Trophoblast cell (in vitro differentiated cells and primary cell): Measurements from ENCODE around the gene HOMEZ.

Source experiments
- DNase-seq, 2 donors: peaks; one replicate each; pipeline ENCODE4 v3.0.0-alpha.2; 2016
- H2AFZ ChIP-seq: 2 replicates; pipeline ENCODE4 v1.6.1; 2013; ENCODE audit warnings: low read length, moderate library complexity, mild to moderate bottlenecking; ENCODE audit not compliant: insufficient read depth, poor library complexity
- H2AK5ac ChIP-seq: 2 replicates; pipeline ENCODE4 v1.6.1; 2013; ENCODE audit warnings: mild to moderate bottlenecking, low read length
- H2BK120ac ChIP-seq: 2 replicates; pipeline ENCODE4 v1.6.1; 2013; ENCODE audit warnings: low read length, mild to moderate bottlenecking, moderate library complexity; ENCODE audit not compliant: insufficient read depth, poor library complexity
- H2BK12ac ChIP-seq: 2 replicates; pipeline ENCODE4 v1.6.1; 2013; ENCODE audit warnings: mild to moderate bottlenecking, low read length, moderate library complexity
- H2BK5ac ChIP-seq: 2 replicates; pipeline ENCODE4 v1.6.1; 2013; ENCODE audit warnings: low read length, low read depth, moderate library complexity, mild to moderate bottlenecking; ENCODE audit not compliant: poor library complexity
- H3K14ac ChIP-seq: 2 replicates; pipeline ENCODE4 v1.6.1; 2013; ENCODE audit warnings: mild to moderate bottlenecking, low read length
- H3K18ac ChIP-seq: 2 replicates; pipeline ENCODE4 v1.6.1; 2013; ENCODE audit warnings: mild to moderate bottlenecking, low read length
- H3K23ac ChIP-seq: 2 replicates; pipeline ENCODE4 v1.6.1; 2013; ENCODE audit warnings: low read length
- H3K27ac ChIP-seq: 2 replicates; pipeline ENCODE4 v1.5.1; 2013; ENCODE audit warnings: low read depth, mild to moderate bottlenecking, inconsistent platforms, low read length, moderate library complexity
- H3K27me3 ChIP-seq: 2 replicates; pipeline ENCODE4 v1.6.1; 2013; ENCODE audit warnings: inconsistent platforms, mild to moderate bottlenecking, low read length, moderate library complexity; ENCODE audit not compliant: insufficient read depth
- H3K36me3 ChIP-seq, 2 experiments: 1 replicate in 1 of 2; 2 replicates in 1 of 2; pipeline ENCODE4 v1.6.1; 2013; ENCODE audit warnings: low read length in 2 of 2, mild to moderate bottlenecking in 2 of 2, moderate library complexity in 1 of 2; ENCODE audit not compliant: insufficient read depth in 2 of 2, control insufficient read depth in 1 of 2
- H3K4ac ChIP-seq: 2 replicates; pipeline ENCODE4 v1.6.1; 2013; ENCODE audit warnings: low read depth, mild to moderate bottlenecking, low read length, moderate library complexity
- H3K4me1 ChIP-seq, 2 experiments: 1 replicate in 1 of 2; 2 replicates in 1 of 2; pipeline ENCODE4 v1.6.1; 2013; ENCODE audit warnings: low read length in 2 of 2, mild to moderate bottlenecking in 2 of 2, moderate library complexity in 1 of 2; ENCODE audit not compliant: insufficient read depth in 2 of 2, control insufficient read depth in 1 of 2
- H3K4me2 ChIP-seq: 2 replicates; pipeline ENCODE4 v1.6.1; 2013; ENCODE audit warnings: inconsistent platforms, mild to moderate bottlenecking, low read length, moderate library complexity
- H3K4me3 ChIP-seq: 2 replicates; pipeline ENCODE4 v1.5.1; 2013; ENCODE audit warnings: mild to moderate bottlenecking, low read depth, low read length, inconsistent platforms
- H3K79me1 ChIP-seq: one replicate; pipeline ENCODE4 v1.6.1; 2013; ENCODE audit warnings: low read length
- H3K79me2 ChIP-seq: 2 replicates; pipeline ENCODE4 v1.6.1; 2013; ENCODE audit warnings: low read length, mild to moderate bottlenecking; ENCODE audit not compliant: control insufficient read depth, insufficient read depth, poor library complexity
- H3K9ac ChIP-seq: 2 replicates; pipeline ENCODE4 v1.6.1; 2013; ENCODE audit warnings: mild to moderate bottlenecking, low read length
- H3K9me3 ChIP-seq: 2 replicates; pipeline ENCODE4 v1.6.1; 2013; ENCODE audit warnings: low read depth, mild to moderate bottlenecking, control low read depth, inconsistent platforms, low read length; ENCODE audit not compliant: insufficient read depth
- H4K12ac ChIP-seq: 2 replicates; pipeline ENCODE4 v1.6.1; 2013; ENCODE audit warnings: low read depth, mild to moderate bottlenecking, low read length, moderate library complexity
- H4K8ac ChIP-seq: 2 replicates; pipeline ENCODE4 v1.6.1; 2013; ENCODE audit warnings: low read depth, mild to moderate bottlenecking, low read length, moderate library complexity
- H4K91ac ChIP-seq: one replicate; pipeline ENCODE4 v1.6.1; 2013; ENCODE audit warnings: low read depth, mild to moderate bottlenecking, low read length, moderate library complexity
- WGBS: extraction: QIAGEN DNeasy Blood & Tissue Kit; methylation state at CpG from one replicate; pipeline ENCODE4 v1.1.7; 2013; ENCODE audit warnings: missing lambda C conversion rate; ENCODE audit not compliant: insufficient read length, insufficient coverage; ENCODE audit errors: extremely low coverage; 5-methylcytosine and 5-hydroxymethylcytosine counted together

Gene HOMEZ

DNA sequence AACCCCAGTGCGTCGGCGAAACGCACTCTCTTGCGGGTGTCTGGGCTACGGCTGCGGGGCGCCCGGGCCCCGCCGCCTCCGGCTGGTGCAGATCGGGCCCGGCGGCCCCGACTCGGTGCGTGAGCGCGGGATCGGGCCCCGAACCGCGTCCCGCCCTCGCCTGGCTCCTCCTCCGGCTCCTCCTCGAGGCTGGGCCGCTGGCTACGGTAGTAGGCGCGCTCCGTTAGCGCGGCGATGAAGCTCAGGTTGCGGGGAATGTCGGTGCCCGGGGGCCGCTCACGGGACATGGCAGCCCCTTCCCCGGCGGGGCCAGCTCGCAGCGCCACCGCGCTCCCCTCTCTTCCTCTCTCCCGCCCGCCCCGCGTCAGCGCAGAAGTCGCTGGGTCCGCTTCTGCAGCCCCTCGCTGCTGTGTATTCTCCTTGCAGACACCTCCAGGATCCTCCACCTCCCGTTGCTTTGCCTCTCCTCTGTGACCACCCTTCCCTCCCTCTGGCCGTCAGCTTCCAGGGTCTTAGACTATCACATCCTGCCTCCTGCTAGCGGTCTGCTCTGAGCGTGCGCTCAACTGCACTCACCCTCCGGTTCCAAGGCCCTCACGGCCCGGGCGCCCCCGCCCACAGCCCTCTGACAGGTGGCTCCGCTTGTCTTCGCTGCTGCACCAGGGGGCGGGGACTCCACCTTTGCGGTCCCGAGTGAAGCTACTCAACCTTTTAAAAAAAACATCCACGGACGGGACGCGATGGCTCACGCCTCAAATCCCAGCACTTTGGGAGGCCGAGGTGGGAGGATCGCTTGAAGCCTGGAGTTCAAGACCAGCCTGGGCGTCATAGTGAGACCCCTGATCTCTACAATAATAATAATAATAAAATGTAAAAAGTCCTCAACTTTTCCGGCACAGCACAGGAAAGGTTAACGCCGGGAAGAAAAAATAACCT lies 16.6 kb upstream of the HOMEZ start, which contains the start of gene PPP1R3E:
PPP1R3E (minus strand) TSS at position 570 of the 936 bp plus-strand sequence; CDS start at position 287, 283 bp downstream.
- H3K4me3 ChIP-seq: peak within 1 kb of the TSS; percentile 76
- peak within 1 kb of the TSS; percentile 75 for H4K91ac ChIP-seq
- peak within 1 kb of the TSS; percentile 92 for H4K12ac ChIP-seq
- DNase-seq: peak; percentile 62 to 73
- H3K4me1 ChIP-seq: peaks cover 2 to 10% of the 10 kb centered on the region in 2 experiments
- no peaks in the 10 kb centered on the region for H3K9me3 ChIP-seq
- peaks cover 23% of the 10 kb centered on the region for H3K79me1 ChIP-seq
- H2AK5ac ChIP-seq: peak within 1 kb of the TSS; percentile 35
- H2BK120ac ChIP-seq: peak within 1 kb of the TSS; percentile 52
- H3K79me2 ChIP-seq: peaks cover 18% of the 10 kb centered on the region
- H4K8ac ChIP-seq: peak within 1 kb of the TSS; percentile 88
- H3K27me3 ChIP-seq: no peaks in the 10 kb centered on the region
- H3K4ac ChIP-seq: peak within 1 kb of the TSS; percentile 72
- peak within 1 kb of the TSS; percentile 80 for H3K18ac ChIP-seq
- peak within 1 kb of the TSS; percentile 86 for H3K4me2 ChIP-seq
- H2BK12ac ChIP-seq: peak within 1 kb of the TSS; percentile 15
- peak within 1 kb of the TSS; percentile 90 for H3K14ac ChIP-seq
- no CpG with 5 or more reads among the region's 81 CpGs for WGBS
- H3K27ac ChIP-seq: peak within 1 kb of the TSS; percentile 72
- H2AFZ ChIP-seq: peak within 1 kb of the TSS; percentile 95
- H2BK5ac ChIP-seq: peak within 1 kb of the TSS; percentile 36
- H3K9ac ChIP-seq: peak within 1 kb of the TSS; percentile 24
- H3K23ac ChIP-seq: no peak within 1 kb of the TSS
- peaks cover 0 to 3% of the 10 kb centered on the region in 2 experiments for H3K36me3 ChIP-seq

DNA sequence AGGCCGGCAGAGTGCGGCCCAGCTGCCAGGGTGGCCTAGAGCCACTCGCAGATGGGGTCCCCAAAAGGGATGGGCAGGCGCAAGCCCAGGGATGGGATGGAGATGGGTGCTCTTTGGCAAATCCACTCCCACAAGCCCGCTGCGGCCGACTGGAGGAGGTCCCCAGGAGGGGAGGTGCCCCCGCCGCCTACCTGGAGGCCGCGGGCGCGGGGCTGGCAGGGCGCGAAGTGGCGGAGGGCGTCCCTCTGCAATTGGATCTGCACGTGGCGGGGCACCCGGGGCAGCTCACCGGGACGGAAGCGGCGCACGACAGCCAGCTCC lies 16.0 kb upstream of the HOMEZ start:
- Histone ChIP-seq H2BK12ac (peak overlapping the region; percentile 15), H3K4ac (peak overlapping the region; percentile 72), H3K4me3 (peak overlapping the region; percentile 76), H4K91ac (peak overlapping the region; percentile 75), H3K23ac (no peak overlapping the region), H3K18ac (peak overlapping the region; percentile 80), H2BK5ac (peak overlapping the region; percentile 36), H2AFZ (peak overlapping the region; percentile 95), H2BK120ac (peak overlapping the region; percentile 52), H3K14ac (peak overlapping the region; percentile 90), H3K27me3 (no peaks in the 10 kb centered on the region), H3K79me2 (peaks cover 13% of the 10 kb centered on the region), H3K4me1 (peaks cover 0 to 8% of the 10 kb centered on the region in 2 experiments), H3K36me3 (peaks cover 0 to 2% of the 10 kb centered on the region in 2 experiments), H3K9me3 (no peaks in the 10 kb centered on the region), H3K9ac (peak overlapping the region; percentile 24), H3K27ac (peak overlapping the region; percentile 72), H3K79me1 (peaks cover 20% of the 10 kb centered on the region), H4K8ac (peak overlapping the region; percentile 88), H2AK5ac (peak overlapping the region; percentile 35), H3K4me2 (peak overlapping the region; percentile 86), H4K12ac (peak overlapping the region; percentile 92)
- WGBS: no CpG with 5 or more reads among the region's 25 CpGs
- DNase-seq: no peak

DNA sequence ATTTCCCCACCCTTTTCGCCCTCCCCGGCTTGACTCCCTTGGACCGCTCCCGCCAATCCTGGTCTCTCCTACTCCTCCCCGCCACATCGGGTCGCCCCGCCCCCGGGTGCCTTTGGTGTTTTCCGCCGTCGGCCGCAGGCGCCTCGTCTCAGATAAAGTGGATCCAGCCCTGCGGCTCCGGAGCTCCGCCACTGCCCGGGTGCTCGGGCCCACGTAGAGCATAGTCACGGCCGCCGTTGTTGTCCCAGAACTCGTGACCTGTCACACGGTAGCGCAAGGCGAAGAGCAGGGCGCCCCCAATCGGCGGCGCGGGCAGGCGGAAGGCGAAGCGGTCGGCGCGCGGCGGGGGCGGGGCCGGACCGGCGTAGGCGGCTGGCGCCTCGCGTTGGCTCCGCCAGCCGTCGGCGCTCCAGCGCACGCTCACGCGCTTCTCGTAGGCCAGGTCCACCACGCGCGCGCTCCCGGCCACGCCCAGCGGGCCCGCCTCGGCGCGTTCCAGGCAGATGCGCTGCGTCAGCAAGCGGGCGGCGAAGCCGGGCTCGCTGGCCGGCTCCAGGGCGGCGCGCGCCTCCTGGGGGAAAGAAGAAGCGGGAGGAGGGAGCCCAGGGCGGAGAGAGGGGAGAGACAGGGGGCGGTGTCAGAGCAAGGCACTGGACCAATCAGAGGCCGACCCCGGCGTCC lies 15.5 kb upstream of the HOMEZ start:
- peak overlapping the region; percentile 93 for H3K9ac ChIP-seq
- peak; percentile 99 for DNase-seq
- peak overlapping the region; percentile 90 for H4K12ac ChIP-seq

DNA sequence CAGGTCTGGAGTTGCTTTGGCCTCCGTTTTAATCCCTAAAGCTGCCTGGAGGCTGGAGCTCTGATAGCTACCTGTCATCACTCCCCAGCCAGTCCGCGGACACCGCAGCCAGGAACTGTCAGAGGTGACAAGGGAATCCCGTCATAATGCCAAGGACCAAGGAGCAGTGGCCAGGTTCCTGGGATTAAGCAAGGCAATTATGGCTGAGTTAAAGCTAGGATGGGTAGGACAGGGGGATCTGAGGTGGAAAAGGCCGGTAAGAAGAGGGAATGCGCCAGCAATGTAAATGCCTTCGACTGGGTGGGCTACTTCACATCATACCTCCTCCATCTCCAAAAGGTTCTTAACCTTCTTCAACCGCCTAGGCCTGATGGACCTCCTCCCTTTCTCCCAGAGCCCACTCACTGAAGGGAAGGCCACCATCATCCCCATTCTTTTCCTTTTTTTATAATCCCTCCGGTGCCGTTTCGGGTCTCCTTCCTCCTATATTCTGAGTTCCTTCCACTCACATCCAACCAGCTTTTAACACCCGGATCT lies 14.8 kb upstream of the HOMEZ start:
- peak overlapping the region; percentile 83 for H4K12ac ChIP-seq
- H4K91ac ChIP-seq: peak overlapping the region; percentile 65
- peak overlapping the region; percentile 59 for H3K9ac ChIP-seq
- no peak overlapping the region for H3K23ac ChIP-seq
- peak overlapping the region; percentile 67 for H2BK12ac ChIP-seq
- peaks cover 0 to 2% of the 10 kb centered on the region in 2 experiments for H3K36me3 ChIP-seq
- H3K27ac ChIP-seq: peak overlapping the region; percentile 35
- peak overlapping the region; percentile 80 for H4K8ac ChIP-seq
- H3K4ac ChIP-seq: peak overlapping the region; percentile 40
- no peaks in the 10 kb centered on the region for H3K9me3 ChIP-seq
- H2BK5ac ChIP-seq: peak overlapping the region; percentile 50
- H3K14ac ChIP-seq: peak overlapping the region; percentile 67
- peaks cover 14% of the 10 kb centered on the region for H3K79me1 ChIP-seq
- H3K4me1 ChIP-seq: peaks cover 0 to 8% of the 10 kb centered on the region in 2 experiments
- H2AK5ac ChIP-seq: peak overlapping the region; percentile 67
- H3K27me3 ChIP-seq: no peaks in the 10 kb centered on the region
- DNase-seq: peak; percentile 38 to 47
- peaks cover 9% of the 10 kb centered on the region for H3K79me2 ChIP-seq
- H3K18ac ChIP-seq: peak overlapping the region; percentile 74
- WGBS: no CpG with 5 or more reads among the region's 13 CpGs
- H3K4me2 ChIP-seq: peak overlapping the region; percentile 61
- peak overlapping the region; percentile 32 for H2AFZ ChIP-seq
- peak overlapping the region; percentile 28 for H2BK120ac ChIP-seq
- peak overlapping the region; percentile 39 for H3K4me3 ChIP-seq

More for the DNA sequence above, 15.5 kb upstream of the HOMEZ start:
- H3K4me1 ChIP-seq: peaks cover 0 to 8% of the 10 kb centered on the region in 2 experiments
- peak overlapping the region; percentile 97 for H2BK5ac ChIP-seq
- H2BK120ac ChIP-seq: peak overlapping the region; percentile 68
- no peak overlapping the region for H2BK12ac ChIP-seq
- H3K4me3 ChIP-seq: peak overlapping the region; percentile 84
- H4K8ac ChIP-seq: peak overlapping the region; percentile 95
- no peak overlapping the region for H3K23ac ChIP-seq
- H3K27me3 ChIP-seq: no peaks in the 10 kb centered on the region
- peaks cover 11% of the 10 kb centered on the region for H3K79me2 ChIP-seq
- H3K18ac ChIP-seq: peak overlapping the region; percentile 83
- peak overlapping the region; percentile 95 for H3K14ac ChIP-seq
- WGBS: no CpG with 5 or more reads among the region's 87 CpGs
- H3K9me3 ChIP-seq: no peaks in the 10 kb centered on the region
- H3K4ac ChIP-seq: peak overlapping the region; percentile 56
- peaks cover 0 to 2% of the 10 kb centered on the region in 2 experiments for H3K36me3 ChIP-seq
- H2AFZ ChIP-seq: peak overlapping the region; percentile 95
- H3K4me2 ChIP-seq: peak overlapping the region; percentile 86
- peak overlapping the region; percentile 100 for H3K27ac ChIP-seq
- H2AK5ac ChIP-seq: no peak overlapping the region
- peak overlapping the region; percentile 95 for H4K91ac ChIP-seq
- peaks cover 17% of the 10 kb centered on the region for H3K79me1 ChIP-seq
